ENCODE measurements around the gene MX2.
A peak's percentile ranks its signal among the peaks of the same experiment; 100 is the strongest.
"Not testable (repeated sequence)": the region's sequence is repeated elsewhere in the genome, so short reads cannot be mapped to it uniquely, and the experiment has no call there.

MX2 gene

DNA sequence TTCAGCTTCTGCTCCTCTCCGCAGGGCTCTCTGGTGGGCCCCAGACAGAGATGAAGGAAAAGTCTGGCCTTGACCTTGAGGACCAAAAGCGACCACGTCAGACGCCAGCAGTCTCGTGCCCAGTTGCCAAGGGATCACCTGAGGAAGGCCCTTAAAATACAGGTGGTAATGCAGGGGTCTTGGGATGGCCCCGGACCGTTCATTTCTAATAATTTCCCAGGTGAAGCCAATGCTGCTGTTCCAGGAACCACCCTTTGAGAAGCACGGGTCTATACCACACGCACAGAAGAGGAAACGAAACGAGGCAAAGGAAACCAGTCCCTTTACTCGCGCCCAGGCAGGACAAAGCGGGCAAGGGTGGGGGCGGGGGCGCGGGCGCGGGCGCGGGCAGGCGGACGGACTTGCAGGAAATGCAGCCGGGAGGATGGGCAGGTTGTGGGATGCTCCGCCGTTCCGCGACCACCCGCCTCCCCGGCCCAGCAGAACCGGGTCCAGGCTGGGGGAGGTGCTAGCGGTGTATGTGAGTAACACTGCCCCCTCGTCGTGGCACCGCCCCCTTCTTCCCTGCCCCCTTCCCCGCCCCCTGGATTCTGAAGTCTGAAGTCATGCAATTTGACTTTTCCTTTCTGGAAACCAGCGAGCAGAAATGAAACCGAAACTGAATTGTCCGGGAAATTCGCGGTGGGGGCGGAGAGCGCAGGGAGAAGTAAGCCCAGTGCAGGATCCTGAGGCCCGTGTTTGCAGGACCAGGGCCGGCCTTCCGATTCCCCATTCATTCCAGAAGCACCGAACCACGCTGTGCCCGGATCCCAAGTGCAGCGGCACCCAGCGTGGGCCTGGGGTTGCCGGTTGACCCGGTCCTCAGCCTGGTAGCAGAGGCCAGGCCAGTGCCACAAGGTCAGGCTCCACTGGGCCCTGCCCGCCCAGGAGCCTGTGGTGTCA, 58.4 kb downstream of the MX2 start:
- DNase-seq, result peak; percentile 60

DNA sequence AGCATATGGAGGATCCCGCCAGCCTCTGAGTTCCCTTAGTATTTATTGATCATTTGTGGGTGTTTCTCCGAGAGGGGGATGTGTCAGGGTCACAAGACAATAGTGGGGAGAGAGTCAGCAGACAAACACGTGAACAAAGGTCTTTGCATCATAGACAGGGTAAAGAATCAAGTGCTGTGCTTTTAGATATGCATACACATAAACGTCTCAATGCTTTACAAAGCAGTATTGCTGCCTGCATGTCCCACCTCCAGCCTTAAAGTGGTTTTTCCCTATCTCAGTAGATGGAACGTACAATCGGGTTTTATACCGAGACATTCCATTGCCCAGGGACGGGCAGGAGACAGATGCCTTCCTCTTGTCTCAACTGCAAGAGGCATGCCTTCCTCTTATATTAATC, 59.2 kb downstream of the MX2 start:
- not testable (repeated sequence) for DNase-seq

DNA sequence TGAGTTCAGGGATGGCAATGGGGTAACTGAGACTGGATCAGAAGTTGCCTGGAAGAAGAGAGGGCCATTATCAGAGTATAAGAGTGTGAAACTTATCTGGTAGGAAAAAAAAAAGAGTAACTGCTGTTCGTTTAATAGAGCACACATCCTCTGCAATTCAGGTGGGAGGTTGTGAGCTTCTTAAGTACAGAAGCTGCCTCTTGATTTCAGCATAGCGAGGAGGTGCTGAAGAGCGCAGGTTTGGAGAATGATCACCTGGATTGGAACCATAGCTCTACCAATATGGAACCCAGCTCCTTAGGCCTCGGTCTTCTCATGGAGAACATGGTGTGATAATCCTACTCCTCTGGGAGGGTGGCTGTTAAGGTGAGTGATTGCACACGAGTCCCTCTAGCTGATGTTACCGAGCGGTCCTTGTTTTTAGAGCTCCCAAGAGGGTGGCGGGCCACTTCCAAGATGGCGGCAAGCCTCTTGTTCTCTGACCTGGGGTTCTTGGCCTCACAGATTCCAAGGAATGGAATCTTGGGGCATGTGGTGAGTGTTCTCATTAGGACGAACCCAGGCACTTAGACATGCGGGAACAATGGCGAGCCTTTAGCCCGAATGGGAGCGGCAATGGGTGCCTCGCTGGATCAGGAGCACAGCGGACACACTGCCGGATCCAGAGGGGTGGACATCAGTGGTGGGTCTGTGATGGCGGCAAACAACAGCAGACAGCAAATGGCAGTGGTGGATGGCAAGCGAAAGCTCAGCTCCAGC, 60.9 kb downstream of the MX2 start:
- no peak for DNase-seq

DNA sequence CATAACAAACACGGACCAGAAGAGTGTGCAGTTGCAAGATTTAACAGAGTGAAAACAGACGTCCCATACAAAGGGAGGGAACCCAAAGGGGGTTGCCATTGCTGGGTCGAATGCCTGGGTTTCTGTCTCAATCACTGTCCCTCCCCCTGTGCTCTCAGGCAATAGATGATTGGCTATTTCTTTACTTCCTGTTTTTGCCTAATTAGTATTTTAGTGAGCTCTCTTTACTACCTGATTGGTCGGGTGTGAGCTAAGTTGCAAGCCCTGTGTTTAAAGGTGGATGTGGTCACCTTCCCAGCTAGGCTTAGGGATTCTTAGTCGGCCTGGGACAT, 61.4 kb downstream of the MX2 start:
- peak; percentile 12 for DNase-seq

DNA sequence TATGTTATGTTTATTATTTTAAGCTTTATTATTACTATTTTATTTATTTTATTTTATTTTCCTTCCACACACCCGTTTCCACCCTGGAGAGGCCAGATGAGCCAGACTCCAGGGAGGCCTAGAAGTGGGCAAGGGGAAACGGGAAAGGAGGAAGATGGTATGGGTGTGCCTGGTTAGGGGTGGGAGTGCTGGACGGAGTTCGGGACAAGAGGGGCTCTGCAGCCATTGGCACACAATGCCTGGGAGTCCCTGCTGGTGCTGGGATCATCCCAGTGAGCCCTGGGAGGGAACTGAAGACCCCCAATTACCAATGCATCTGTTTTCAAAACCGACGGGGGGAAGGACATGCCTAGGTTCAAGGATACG, 63.7 kb downstream of the MX2 start:
- no peak for DNase-seq

DNA sequence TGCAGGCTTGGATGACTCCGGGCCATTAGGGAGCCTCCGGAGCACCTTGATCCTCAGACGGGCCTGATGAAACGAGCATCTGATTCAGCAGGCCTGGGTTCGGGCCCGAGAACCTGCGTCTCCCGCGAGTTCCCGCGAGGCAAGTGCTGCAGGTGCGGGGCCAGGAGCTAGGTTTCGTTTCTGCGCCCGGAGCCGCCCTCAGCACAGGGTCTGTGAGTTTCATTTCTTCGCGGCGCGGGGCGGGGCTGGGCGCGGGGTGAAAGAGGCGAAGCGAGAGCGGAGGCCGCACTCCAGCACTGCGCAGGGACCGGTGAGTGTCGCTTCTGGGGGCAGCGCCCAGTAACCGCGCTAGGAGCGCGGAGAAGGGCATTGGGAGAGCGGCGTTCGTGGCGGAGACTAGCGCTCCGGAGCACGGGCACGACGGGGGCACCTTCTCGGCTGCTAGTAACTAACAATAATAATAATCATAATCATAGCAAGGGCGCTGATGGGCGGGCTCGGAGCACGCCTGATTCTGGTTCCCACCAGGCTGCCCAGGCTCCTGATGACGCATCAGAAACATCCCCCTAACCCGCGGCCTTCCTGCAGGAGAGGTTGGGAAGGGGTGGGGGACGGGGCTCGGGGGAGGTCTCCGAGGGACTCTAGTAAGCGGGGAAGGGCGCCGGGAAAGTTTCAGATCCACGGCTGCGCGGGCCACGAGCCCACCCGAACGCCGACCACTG, 64.3 kb downstream of the MX2 start, which contains the start of gene MX1:
TSS of gene MX1 (plus strand) at position 286 of the 722 bp plus-strand sequence. CDS start 5,832 bp downstream, outside the sequence.
- peak; percentile 87 for DNase-seq

DNA sequence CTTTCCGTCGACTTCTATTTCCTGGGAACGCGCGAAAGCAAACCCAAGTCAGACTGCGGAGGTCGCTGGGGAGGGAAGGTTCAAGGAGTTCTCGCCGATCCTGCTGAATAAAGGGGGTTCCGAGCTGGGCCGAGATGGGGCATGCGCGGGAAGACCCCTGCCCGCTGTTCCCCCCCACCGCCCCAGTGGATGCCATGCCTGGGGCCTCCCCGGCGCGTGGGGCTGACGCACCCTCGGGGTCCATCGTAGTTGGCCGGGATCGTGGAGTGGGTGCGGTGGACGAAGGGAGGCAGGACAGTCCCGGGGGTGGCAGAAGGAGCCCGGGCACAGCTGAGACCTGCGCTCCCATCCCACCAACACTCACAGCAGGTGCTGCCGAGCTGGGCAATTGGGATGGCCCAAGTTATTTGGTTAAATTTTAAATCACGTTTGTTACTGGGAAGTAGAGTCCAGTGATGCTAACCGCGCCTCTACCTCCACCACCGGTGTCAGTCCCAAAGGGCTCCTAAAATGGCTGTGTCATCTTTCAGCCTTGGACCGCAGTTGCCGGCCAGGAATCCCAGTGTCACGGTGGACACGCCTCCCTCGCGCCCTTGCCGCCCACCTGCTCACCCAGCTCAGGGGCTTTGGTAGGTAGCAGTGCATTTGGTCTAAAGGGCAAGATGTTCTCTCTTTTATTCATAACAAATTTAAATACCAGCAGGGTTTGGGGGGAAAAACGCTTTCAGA, 65.0 kb downstream of the MX2 start:
- DNase-seq, result no peak

DNA sequence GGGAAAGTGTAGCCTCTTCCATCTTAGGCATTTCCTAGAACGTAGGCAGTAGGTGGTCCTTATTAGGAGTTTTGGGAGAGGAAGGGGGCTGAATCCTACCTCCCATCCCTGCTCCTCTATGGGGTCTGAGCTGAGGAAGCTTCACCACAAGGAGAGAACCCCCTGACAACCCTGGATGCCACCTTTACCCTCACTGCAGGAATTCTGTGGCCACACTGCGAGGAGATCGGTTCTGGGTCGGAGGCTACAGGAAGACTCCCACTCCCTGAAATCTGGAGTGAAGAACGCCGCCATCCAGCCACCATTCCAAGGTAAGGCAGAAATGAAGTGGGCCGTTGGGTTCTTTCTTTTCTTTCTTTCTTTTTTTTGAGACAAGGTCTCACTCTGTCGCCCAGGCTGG, 65.7 kb downstream of the MX2 start:
- DNase-seq, result no peak

DNA sequence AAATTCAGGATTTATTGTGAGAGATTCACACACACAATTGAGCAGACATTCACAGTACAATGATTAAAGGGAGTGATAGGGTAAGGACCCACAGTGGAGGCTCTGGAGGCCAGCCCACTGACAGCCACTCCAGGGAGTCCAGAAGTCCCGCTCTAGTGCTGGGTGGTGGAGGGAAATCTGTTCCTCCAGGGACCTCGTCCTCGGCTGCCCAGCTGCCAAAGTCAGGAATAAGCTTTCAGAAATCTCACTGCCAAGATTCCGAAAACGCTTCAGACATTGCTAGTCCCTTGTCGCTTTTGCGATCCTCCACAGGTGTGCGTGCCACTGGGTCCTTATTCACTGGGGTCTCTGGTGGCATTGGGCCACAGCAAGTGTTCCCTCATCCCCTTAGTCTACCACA, 66.5 kb downstream of the MX2 start:
- DNase-seq, result no peak

DNA sequence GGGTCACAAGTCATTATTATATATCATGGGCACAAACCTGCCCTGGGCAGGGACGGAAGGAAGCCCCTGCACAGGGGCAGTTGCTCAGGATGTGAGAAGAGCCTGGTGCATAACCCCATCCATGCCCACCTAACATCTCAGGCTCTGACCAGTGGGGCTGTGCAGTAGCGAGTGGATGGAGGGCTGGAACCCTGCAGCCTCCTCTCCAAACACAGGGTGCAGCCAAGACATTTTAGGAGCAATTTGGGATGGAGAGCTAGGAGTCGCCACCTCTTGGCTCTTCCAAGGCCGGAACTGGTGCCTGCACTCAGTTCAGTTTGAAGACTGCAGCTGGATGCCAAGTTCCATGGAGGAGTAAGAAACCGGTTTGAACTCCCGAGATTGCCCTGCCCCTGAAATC, 67.0 kb downstream of the MX2 start:
- no peak for DNase-seq

DNA sequence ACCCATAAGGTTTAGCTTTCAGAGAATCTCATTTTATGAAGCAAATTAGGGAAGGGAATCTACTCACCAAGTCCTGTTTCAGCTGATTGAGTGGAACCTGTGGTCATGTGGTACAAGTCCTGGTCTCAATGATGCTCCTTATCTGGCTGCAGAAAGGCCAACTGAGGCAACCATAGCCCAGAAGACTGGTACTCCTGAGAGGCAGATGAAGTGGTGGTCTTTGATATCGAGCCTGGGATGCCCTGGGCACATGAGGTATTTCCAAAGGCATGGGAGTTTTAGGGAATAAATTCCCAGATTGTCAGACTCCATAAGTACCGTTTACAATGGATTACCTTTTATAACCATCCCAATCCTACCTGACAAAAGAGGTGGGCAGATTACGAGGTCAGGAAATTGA, 67.5 kb downstream of the MX2 start:
- no peak for DNase-seq

DNA sequence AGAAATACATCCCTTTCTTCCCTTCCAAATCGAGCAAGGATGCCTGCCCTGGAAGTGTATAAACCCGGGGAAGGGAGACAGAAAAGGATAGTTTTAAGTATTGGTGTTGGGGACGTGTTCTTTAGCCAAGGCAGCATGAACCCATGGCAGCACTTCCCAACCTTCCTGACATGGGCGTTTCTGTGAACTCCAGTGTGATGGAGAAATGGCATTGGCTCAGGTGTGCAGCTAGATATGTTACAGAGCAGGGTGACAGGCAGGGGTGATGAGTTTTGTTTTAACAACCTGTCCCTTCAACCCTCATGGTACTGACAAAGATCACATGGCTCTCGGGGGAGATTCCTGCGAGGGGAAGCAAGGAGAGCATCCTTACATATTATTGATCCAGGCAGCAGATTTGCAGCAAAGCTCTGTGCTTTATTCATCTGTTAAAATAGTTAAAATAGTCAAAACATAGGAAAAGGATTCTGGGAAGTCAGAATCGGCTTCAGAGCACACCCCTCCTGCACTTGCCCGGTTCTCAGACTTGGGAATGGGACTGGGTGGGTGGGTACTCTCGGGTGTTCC, 68.2 kb downstream of the MX2 start:
- DNase-seq, result no peak

DNA sequence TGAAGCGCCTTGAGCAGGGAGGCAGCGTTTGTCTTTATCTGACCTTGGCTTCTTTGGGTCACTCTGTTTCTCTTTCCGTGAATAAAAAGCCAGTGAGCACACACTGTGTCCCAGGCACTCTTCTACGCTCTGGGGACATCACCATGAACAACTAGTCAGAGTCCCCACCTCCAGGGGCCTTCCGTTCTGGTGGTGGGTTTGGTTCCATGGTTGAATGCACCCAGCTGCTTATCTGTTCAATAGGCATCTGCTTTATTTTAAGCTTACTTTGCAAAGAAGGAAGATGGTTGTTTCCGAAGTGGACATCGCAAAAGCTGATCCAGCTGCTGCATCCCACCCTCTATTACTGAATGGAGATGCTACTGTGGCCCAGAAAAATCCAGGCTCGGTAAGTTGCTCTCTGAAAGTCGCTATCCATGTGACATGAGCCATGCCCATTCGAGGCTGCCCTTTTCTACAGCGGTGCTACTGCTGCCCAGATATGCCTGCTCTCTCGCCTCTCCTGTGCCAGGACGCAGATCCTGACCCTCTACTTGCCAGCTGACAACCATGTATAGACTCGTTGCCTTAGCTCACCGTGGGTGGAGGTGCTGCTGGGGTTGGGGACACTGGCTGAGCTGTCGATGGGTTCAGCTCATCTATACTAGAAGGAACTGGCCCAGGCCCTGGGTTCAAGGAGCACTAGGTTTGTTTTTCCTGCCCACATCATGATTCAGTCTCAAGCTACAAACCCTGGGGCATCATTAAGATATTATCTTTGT, 70.1 kb downstream of the MX2 start:
- DNase-seq, result no peak

DNA sequence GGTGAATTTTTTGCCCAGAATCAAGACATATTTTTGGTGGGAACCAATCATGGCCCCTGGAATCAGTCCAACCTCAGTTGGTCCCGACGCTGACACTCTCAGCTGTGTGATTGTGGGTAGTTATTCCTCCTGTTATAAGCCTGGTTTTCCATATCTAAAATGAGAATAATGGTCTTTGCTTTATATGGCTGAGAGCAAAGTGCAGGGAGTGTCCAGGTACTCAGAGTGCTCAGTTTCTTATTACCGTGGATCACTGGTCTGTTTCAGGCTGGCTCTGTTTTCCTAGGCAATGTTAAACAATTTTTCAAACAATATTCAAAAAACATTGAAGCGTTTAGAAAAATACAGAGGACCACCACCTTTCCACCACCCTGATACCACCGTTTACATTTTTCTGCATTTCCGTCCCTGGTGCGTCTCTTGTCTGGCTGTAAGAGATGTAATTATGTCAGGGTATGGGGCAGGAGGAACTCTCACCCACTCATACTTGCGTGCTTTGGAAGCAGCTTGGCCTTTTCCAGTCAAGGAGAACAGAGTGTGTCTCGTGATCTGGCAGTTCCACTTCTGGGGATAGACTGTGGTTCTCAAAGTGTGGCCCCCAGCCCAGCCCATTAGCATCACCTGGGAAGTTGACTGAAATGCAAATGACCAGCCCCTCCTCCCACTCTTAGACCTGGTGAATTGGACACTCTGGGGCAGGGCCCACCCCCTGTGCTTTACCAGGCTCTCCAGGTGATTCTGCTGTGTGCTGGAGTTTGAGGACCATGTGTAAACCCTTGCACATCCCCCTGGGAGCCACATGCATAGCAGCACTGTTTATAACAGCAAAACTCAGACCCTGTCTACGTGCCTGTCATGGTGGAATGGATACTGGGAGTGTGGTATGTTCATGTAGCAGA, 71.0 kb downstream of the MX2 start:
- no peak for DNase-seq

DNA sequence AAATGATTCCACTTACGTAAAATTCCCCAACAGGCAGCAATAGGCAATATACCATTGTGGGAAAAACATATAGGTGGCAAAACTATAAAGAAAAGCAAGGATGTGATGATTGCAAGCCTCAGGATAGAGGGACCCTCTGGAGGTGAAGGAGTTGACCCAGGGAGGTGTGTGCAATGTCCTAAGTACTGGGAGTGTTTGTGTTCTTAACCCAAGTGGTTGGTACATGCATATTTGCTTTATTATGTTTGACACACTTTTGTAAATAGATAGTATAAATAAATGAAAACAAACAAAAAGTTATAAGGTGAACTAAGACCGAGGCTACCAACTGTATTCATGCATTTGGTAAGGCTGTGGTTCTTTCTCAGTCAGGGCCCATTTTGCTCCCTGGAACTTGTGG, 71.7 kb downstream of the MX2 start:
- DNase-seq, result no peak

DNA sequence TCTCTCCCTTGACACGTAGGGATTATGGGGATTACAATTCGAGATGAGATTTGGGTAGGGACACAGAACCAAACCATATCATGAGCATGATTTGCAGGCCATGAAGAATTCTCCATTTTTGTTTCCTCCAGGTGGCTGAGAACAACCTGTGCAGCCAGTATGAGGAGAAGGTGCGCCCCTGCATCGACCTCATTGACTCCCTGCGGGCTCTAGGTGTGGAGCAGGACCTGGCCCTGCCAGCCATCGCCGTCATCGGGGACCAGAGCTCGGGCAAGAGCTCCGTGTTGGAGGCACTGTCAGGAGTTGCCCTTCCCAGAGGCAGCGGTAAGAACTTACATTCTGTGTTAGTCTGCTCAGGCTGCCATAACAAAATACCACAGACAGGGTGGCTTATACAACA, 73.9 kb downstream of the MX2 start:
- no peak for DNase-seq

DNA sequence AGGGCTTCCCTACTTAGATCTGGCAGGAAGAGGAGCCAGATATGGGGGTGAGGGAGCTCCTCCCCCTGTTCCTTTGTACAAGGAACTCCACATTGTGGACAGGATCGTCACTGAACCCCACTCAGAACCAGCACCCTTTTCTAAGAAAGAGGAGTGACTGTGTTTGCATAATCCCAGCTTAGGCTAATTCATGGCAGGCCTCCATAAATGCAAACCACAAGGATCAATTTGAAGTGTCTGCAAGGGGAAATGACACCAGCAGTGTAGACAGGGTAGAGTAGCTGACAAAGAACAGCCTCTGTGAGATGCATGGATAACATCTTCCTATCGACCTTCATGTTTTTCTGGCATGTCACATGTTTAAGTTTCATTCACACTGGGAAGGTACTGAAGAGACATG, 75.9 kb downstream of the MX2 start:
- DNase-seq, result no peak

DNA sequence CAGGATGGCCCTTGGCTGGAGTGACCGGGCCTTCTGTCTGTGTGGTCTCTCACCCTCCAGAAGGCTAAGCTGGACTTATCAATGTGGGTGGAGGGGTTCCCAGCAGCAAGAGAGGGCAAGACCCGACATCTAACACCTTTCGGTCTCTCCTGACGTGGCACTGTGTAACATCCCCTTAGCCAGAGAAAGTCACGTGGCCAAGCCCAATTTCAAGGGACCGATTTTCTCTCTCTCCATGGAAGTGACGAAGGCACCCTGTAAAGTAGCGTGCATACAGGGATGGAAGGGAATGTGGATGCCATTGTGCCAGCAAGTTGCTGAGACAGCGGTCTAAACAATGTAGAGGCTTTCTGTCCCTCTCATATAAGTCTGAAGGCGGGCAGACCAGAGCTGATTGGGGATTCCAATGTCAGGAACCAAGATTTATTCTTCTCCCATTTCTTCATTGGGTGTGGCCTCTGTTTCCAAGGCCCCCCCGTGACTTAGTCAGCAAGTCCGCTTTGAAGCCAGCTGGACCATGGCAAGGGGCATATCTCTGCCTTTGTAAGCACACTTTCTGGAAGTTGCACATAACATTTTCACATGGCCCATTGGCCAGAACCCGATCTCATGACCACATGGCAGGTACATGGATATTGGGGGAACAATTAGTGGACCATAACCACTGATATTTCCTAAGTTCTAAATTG, 76.7 kb downstream of the MX2 start:
- no peak for DNase-seq

DNA sequence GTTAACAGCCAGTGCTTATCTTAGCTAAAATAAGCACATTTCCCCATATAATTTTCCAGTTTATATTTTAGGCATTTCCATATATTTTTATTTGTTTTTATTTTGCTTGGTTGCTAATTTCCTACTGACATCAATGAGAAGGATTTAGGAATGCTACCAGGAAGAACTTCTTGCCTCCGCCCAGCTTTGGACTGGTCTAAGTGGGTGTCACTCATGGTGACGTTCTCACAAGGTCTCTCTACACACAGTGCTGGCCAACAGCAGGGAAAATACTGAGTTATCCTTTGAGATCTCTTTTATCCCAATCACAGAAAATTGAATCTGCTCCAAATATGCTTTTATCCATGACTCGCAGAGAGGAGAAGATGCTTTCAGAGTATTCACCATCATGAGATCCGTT, 77.4 kb downstream of the MX2 start:
- DNase-seq, result no peak

DNA sequence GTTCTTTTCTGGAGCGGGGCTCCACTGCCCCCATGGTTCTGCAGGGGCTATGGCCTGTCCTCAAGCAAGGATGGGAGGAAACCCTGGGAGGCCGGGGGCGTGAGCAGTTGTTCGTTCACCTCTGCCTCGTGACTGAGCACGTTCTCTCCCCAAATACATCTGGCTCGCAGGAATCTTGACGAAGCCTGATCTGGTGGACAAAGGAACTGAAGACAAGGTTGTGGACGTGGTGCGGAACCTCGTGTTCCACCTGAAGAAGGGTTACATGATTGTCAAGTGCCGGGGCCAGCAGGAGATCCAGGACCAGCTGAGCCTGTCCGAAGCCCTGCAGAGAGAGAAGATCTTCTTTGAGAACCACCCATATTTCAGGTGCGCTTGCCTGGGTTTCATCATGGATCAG, 79.7 kb downstream of the MX2 start:
- no peak for DNase-seq
